ENCODE data around the gene CUBN. TPM values are rescaled to one million over a fixed set of nuclear protein-coding genes. Genes with fewer than 3 reads are reported as not detected.

The CUBN gene
- total and polyA plus RNA-seq, 8 donors: under 0.01 to 16.3 (median 1.2) TPM

- TF ChIP-seq POLR2AphosphoS5 (IDR thresholded peaks at IDR 0.05) (no peak), EP300 (IDR thresholded peaks at IDR 0.05) (no peak), CTCF (IDR thresholded peaks at IDR 0.05) (no peak), POLR2A (IDR thresholded peaks at IDR 0.05) (no peak)
- no peaks in the 10 kb centered on the region for H3K9me3 ChIP-seq
- H3K27me3 ChIP-seq: no peaks in the 10 kb centered on the region
- WGBS, 5 donors: 57 to 70% (median 65%) methylated on average over 6 of the region's 6 CpGs
- H3K27ac ChIP-seq: no peak overlapping the region
- H3K36me3 ChIP-seq: no peaks in the 10 kb centered on the region
- DNase-seq: no peak
- no peak overlapping the region for H3K4me3 ChIP-seq
- intact Hi-C loops (cut with DNase I; ENCODE audit: low total_unique reads): loop anchor here (10.0 kb wide), 1 partner anchor 577 kb away; no protein-coding TSS in a partner anchor
- H3K4me1 ChIP-seq: no peaks in the 10 kb centered on the region
Measured at GRCh38 chr10:16847644-16848043, 282.0 kb downstream of the CUBN start.

GRCh38 chr10:16845248-16845647 lies 284.4 kb downstream of the CUBN start:
- H3K4me3 ChIP-seq: no peak overlapping the region
- TF ChIP-seq CTCF (IDR thresholded peaks at IDR 0.05): no peak
- no peak for TF ChIP-seq EP300 (IDR thresholded peaks at IDR 0.05)
- no peak for DNase-seq
- no peaks in the 10 kb centered on the region for H3K4me1 ChIP-seq
- intact Hi-C loops (cut with DNase I; ENCODE audit: low total_unique reads): loop anchor here (10.0 kb wide), 1 partner anchor 580 kb away; no protein-coding TSS in a partner anchor
- no peak overlapping the region for H3K27ac ChIP-seq
- no peaks in the 10 kb centered on the region for H3K27me3 ChIP-seq
- no peaks in the 10 kb centered on the region for H3K9me3 ChIP-seq
- no peaks in the 10 kb centered on the region for H3K36me3 ChIP-seq

- H3K4me1 ChIP-seq: no peaks in the 10 kb centered on the region
- H3K9me3 ChIP-seq: no peaks in the 10 kb centered on the region
- no peaks in the 10 kb centered on the region for H3K27me3 ChIP-seq
- WGBS, 5 donors: 0 to 3% (median 0%) methylated on average over 1 of the region's 1 CpG
- intact Hi-C loops (cut with DNase I; ENCODE audit: low total_unique reads): loop anchor here (5.0 to 10.0 kb wide), 2 partner anchors 414 to 581 kb away; no protein-coding TSS in a partner anchor
- H3K4me3 ChIP-seq: no peak overlapping the region
- H3K27ac ChIP-seq: no peak overlapping the region
- no peaks in the 10 kb centered on the region for H3K36me3 ChIP-seq
- peak in 5 of 7 experiments; percentile 14 to 71 (median 66) for TF ChIP-seq CTCF (IDR thresholded peaks at IDR 0.05)
- no peak for TF ChIP-seq EP300 (IDR thresholded peaks at IDR 0.05)
- DNase-seq: peak in 1 of 2 donors; percentile 78
Measured at GRCh38 chr10:16843252-16843870, 286.2 kb downstream of the CUBN start.

GRCh38 chr10:16835228-16835627 lies 294.4 kb downstream of the CUBN start:
- no peak overlapping the region for H3K27ac ChIP-seq
- H3K4me3 ChIP-seq: no peak overlapping the region
- H3K27me3 ChIP-seq: no peaks in the 10 kb centered on the region
- no peak for TF ChIP-seq EP300 (IDR thresholded peaks at IDR 0.05)
- TF ChIP-seq POLR2AphosphoS5 (IDR thresholded peaks at IDR 0.05): no peak
- no peaks in the 10 kb centered on the region for H3K36me3 ChIP-seq
- intact Hi-C loops (cut with DNase I; ENCODE audit: low total_unique reads): no loop called here
- H3K4me1 ChIP-seq: peaks cover 0 to 11% (median 0%) of the 10 kb centered on the region in 4 donors
- 59 to 70% (median 63%) methylated on average over 8 of the region's 8 CpGs for WGBS, 5 donors
- H3K9me3 ChIP-seq: no peaks in the 10 kb centered on the region
- no peak for DNase-seq

- intact Hi-C loops (cut with DNase I; ENCODE audit: low total_unique reads): no loop called here
- peak; percentile 52 to 62 for DNase-seq
- H3K4me1 ChIP-seq: peaks cover 0 to 37% (median 7%) of the 10 kb centered on the region in 4 donors
- H3K4me3 ChIP-seq: no peak overlapping the region
- H3K27me3 ChIP-seq: no peaks in the 10 kb centered on the region
- no peaks in the 10 kb centered on the region for H3K36me3 ChIP-seq
- 34 to 42% (median 39%) methylated on average over 11 of the region's 11 CpGs for WGBS, 5 donors
- no peak for TF ChIP-seq CTCF (IDR thresholded peaks at IDR 0.05)
- no peak for TF ChIP-seq POLR2A (IDR thresholded peaks at IDR 0.05)
- peak in 1 of 3 donors; percentile 14 for TF ChIP-seq POLR2AphosphoS5 (IDR thresholded peaks at IDR 0.05)
- no peak for TF ChIP-seq EP300 (IDR thresholded peaks at IDR 0.05)
- peak overlapping the region; percentile 24 to 67 (median 61) for H3K27ac ChIP-seq
- H3K9me3 ChIP-seq: no peaks in the 10 kb centered on the region
Measured at GRCh38 chr10:16832351-16833080, 297.1 kb downstream of the CUBN start.
